GM13976 (cell line): ENCODE measurements around the gene IL15.
"Not testable (repeated sequence)": the region's sequence is repeated elsewhere in the genome, so short reads cannot be mapped to it uniquely, and the experiment has no call there.

Experiments used
- DNase-seq: peaks from one replicate; pipeline ENCODE4 v3.0.0; 2012; ENCODE audit warnings: low spot score
- in situ Hi-C: fragments of 300-500 bp; cut with MboI; formaldehyde crosslinking; loops from one replicate; pipeline ENCODE4 v1.12.0; 2022; ENCODE audit warnings: low sequenced_read_pairs, mixed read lengths, inconsistent platforms; ENCODE audit not compliant: unreplicated experiment
- TF ChIP-seq, protein P1 (sequence below): IDR thresholded peaks from 2 replicates; pipeline ENCODE4 v1.5.1; 2012; ENCODE audit warnings: borderline replicate concordance, mild to moderate bottlenecking; ENCODE audit not compliant: insufficient read depth; ENCODE audit errors: extremely low read depth, missing control alignments, control extremely low read depth

Gene IL15

DNA sequence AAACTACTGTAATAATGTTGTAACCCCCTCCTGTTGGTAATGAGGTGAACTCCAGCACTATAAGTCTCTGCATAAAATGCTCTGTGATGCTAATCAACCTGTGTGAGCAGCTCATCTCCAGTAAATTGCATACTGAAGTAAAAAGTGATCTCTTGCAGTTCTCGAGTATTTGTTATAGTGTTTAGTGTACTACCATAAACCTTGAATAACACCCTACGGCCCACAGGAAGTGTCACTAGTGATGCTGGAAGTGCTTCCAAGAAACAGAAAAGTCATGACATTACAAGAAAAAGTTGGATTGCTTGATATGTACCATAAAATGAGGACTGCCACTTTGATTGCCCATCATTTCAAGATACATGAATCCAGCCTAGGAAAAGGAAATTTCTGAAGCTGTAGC is 39.0 kb downstream of the IL15 start:
- no peak for DNase-seq
- TF ChIP-seq, protein P1, sequence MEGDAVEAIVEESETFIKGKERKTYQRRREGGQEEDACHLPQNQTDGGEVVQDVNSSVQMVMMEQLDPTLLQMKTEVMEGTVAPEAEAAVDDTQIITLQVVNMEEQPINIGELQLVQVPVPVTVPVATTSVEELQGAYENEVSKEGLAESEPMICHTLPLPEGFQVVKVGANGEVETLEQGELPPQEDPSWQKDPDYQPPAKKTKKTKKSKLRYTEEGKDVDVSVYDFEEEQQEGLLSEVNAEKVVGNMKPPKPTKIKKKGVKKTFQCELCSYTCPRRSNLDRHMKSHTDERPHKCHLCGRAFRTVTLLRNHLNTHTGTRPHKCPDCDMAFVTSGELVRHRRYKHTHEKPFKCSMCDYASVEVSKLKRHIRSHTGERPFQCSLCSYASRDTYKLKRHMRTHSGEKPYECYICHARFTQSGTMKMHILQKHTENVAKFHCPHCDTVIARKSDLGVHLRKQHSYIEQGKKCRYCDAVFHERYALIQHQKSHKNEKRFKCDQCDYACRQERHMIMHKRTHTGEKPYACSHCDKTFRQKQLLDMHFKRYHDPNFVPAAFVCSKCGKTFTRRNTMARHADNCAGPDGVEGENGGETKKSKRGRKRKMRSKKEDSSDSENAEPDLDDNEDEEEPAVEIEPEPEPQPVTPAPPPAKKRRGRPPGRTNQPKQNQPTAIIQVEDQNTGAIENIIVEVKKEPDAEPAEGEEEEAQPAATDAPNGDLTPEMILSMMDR: no peak
- in situ Hi-C loops: no loop called here

- in situ Hi-C loops: no loop called here
- TF ChIP-seq, protein P1: no peak
- no peak for DNase-seq
These were observed 39.8 kb downstream of the IL15 start for GRCh38 chr4:141676087-141676670.

DNA sequence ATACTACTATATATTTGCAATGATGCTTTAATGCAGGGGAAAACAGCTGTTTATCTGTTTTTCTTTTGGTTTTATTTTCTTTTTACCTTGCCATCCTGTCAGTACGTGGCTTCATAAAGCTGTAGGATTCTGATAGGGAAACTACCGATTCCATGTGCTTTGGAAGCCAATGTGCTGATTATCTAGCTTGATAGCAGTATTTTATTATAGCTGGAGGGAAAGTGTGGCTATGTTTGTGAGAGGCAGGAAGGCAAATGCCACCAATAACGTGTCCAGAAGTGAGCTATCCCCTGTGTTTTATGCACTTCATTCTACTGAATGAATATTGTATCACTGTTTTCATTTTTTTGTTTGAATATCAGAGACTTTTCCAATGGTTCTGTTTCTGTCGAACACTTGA is 43.7 kb downstream of the IL15 start:
- DNase-seq: no peak
- in situ Hi-C loops: no loop called here
- TF ChIP-seq, protein P1: no peak

DNA sequence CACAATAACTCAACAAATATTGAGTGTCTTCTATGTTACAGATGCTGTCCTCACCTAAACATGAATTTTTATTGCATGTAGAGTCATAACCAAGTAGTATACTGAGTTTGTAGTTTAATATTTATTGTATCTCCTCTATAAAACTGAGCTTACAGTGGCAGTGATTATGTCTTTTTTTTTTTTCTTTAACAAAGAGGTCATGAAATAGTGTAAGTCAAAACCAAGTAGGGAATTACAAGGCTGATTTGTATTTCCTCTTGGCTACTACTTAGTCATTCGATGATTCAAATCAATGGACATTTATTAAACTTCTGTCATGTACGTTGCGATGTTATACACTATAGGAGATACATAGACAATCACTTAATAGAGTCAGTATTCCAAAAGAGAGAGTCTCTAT is 48.4 kb downstream of the IL15 start:
- in situ Hi-C loops: no loop called here
- no peak for DNase-seq
- TF ChIP-seq, protein P1: no peak

- in situ Hi-C loops: no loop called here
- TF ChIP-seq, protein P1: no peak
- no peak for DNase-seq
These were observed 49.9 kb downstream of the IL15 start for GRCh38 chr4:141686146-141686775.

- TF ChIP-seq, protein P1: no peak
- in situ Hi-C loops: no loop called here
- DNase-seq: no peak
These were observed 50.5 kb downstream of the IL15 start for GRCh38 chr4:141686879-141687278.

DNA sequence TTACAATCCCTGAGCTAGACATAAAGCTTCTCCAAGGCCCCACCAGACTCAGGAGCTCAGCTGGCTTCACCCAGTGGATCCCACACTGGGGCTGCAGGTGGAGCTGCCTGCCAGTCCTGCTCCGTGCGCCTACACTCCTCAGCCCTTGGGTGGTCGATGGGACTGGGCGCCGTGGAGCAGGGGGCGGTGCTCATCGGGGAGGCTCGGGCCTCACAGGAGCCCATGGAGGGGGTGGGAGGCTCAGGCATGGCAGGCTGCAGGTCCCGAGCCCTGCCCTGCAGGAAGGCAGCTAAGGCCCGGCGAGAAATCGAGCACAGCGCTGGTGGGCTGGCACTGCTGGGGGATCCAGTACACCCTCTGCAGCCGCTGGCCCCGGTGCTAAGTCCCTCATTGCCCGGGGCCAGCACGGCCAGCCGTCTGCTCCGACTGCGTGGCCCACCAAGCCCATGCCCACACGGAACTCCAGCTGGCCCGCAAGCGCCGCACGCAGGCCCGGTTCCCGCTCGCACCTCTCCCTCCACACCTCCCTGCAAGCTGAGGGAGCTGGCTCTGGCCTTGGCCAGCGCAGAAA is 53.4 kb downstream of the IL15 start:
- in situ Hi-C loops, DNase-seq: not testable (repeated sequence)

DNA sequence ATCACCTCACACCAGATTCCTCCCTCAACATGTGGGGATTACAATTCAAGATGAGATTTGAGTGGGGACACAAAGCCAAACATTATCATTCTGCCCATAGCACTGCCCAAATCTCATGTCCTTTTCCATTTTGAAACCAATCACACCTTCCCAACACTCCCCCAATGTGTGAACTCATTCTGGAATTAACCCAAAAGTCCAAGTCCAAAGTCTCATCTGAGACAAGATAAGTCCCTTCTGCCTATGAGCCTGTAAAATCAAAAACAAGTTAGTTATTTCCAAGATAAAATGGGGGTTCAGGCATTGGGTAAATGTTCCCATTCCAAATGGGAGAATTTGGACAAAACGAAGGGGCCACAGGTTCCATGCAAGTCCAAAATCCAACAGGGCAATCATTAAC is 54.9 kb downstream of the IL15 start:
- in situ Hi-C loops, DNase-seq: not testable (repeated sequence)
